Choroid plexus epithelial cell (primary cell): Measurements from ENCODE around the gene FOXE1.

Source experiments
- DNase-seq: peaks from one replicate; pipeline ENCODE4 v3.0.0-alpha.2; 2010; ENCODE audit warnings: low read depth
- H3K4me3 ChIP-seq: 2 replicates; pipeline ENCODE4 v1.5.1; 2011; ENCODE audit warnings: low read depth, mild to moderate bottlenecking, control low read depth, low read length, moderate library complexity
- CTCF ChIP-seq: conservative IDR thresholded peaks from 2 replicates; pipeline ENCODE4 v1.5.1; 2011; ENCODE audit warnings: low read depth, mild to moderate bottlenecking, control low read depth, inconsistent platforms, low read length, moderate library complexity

The FOXE1 gene

GRCh38 chr9:97809666-97810344, 43.2 kb upstream of the FOXE1 start:
- H3K4me3 ChIP-seq = no peak overlapping the region
- TF ChIP-seq CTCF = no peak
- DNase-seq = no peak

GRCh38 chr9:97811533-97812246, 41.3 kb upstream of the FOXE1 start:
- peak; percentile 49 for DNase-seq
- TF ChIP-seq CTCF = no peak

GRCh38 chr9:97812247-97812543, 40.8 kb upstream of the FOXE1 start:
- TF ChIP-seq CTCF = no peak
- H3K4me3 ChIP-seq = no peak overlapping the region
- no peak for DNase-seq

More at GRCh38 chr9:97811533-97812246, 41.3 kb upstream of the FOXE1 start:
- no peak overlapping the region for H3K4me3 ChIP-seq

DNA sequence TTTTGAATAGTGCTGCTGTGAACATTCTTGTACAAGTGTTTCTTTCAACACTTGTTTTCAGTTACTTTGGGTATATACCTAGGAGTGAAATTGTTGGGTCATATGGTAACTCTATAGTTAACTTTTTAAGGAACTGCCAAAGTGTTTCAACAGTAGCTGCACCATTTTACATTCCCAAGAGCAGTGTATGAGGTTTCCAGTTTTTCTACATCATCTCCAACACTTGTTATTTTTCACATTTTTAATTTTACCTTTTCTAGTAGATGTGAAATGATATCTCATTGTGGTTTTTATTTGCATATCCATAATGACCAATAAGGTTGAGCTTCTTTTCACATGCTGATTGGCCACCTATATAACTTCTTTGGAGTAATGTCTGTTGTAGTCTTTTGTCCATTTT, 40.0 kb upstream of the FOXE1 start:
- no peak for DNase-seq
- H3K4me3 ChIP-seq = no peak overlapping the region
- TF ChIP-seq CTCF = no peak

GRCh38 chr9:97819735-97820134, 33.3 kb upstream of the FOXE1 start:
- no peak overlapping the region for H3K4me3 ChIP-seq
- TF ChIP-seq CTCF = no peak
- no peak for DNase-seq

GRCh38 chr9:97820373-97820772, 32.7 kb upstream of the FOXE1 start:
- no peak for DNase-seq
- TF ChIP-seq CTCF = no peak
- H3K4me3 ChIP-seq = no peak overlapping the region
